Endometrial microvascular endothelial cells (primary cell): ENCODE data around the gene TRIM33. TPM values are rescaled to one million over a fixed set of nuclear protein-coding genes. Genes with fewer than 3 reads are reported as not detected.

ENCODE experiments used
- total RNA-seq: library from RNA; depleted of rRNA; stranded (reverse); fragments of >200 nt; gene quantifications from one replicate; pipeline ENCODE4 v1.2.3, GENCODE V29; 2015; ENCODE audit errors: inconsistent ontology term

TRIM33 gene
- total RNA-seq, 1 donor from 2014 or later: 15.1 TPM

Other genes starting within 250 kb of the TRIM33 start
- gene BCAS2, start 70.4 kb upstream of the TRIM33 start, total RNA-seq: 28.4 TPM
- 0.37 TPM for gene DENND2C, start 158.8 kb upstream of the TRIM33 start, total RNA-seq
- not detected for gene AMPD1, start 184.3 kb upstream of the TRIM33 start, total RNA-seq
- gene NRAS, start 205.6 kb upstream of the TRIM33 start, total RNA-seq: 106 TPM
- gene CSDE1, start 246.8 kb upstream of the TRIM33 start, total RNA-seq: 976 TPM